CD4-positive, alpha-beta T cell treated with Interleukin-6 for 4 hours (primary cell): ENCODE data around the gene CHRNG.

ENCODE experiments used
- DNase-seq: peaks from one replicate; pipeline ENCODE4 v3.0.0-alpha.2; 2020; ENCODE audit warnings: mixed read lengths

CHRNG gene

DNA sequence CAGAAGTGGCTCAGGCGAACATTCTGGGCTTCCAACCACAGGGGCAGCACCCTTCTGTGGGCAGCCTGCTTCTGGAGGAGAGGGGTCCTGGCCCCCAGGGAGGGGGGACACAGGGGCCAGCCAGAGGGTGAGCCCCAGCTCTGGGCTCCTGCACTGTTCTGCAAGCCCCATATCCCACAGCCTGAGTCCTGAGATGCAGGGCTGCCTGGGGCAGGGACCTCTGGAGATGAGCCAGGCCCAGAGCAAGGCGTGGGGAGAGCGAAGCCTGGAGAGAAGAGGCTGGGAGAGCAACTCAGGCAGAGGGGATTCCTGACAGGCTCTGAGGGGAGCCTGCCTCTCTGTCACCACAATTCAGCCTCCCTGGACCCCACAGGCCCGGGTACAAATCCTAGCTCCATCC is 32.8 kb upstream of the CHRNG start:
- no peak for DNase-seq

DNA sequence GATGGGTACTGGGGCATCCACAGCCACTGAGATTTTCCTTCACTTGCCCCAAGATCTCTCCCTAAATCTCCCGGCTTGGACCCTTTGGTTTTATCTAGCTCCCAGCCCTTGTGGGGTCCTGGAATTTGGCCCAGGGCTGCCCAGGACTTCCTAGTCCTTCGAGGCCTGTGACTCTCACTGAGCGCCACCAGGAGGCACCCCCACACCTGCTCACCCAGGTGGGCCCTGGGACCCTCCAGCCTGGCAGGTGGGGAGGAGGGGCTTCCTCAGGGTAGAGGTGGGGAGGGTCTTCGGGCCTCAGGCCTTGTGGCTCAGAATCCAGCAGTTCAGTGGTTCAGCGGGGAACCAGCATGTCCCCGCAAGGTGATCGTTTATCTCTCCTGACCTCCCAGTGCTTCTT is 31.2 kb upstream of the CHRNG start:
- no peak for DNase-seq

- DNase-seq = no peak
These were observed 28.1 kb upstream of the CHRNG start for GRCh38 chr2:232511336-232511890.

DNA sequence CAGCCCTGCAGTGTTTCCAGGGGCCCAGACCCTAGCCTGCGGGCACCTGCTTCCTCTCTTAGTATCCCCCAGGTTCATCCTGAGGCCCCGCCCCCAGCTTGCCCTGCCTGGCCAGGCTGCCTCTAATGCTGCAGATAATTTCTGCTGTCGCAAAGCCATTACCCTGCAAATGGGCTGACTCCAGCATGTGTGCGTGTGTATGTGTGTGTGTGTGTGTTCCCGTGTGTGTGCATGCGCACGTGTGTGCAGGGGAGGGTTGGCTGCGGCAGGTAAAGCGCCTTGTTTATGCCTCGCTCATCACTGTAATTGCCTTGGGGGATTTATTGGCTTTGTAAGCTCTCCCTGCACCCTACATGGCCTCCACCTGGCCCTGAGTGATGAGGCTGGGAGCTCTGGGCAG is 26.9 kb upstream of the CHRNG start:
- DNase-seq = no peak

DNA sequence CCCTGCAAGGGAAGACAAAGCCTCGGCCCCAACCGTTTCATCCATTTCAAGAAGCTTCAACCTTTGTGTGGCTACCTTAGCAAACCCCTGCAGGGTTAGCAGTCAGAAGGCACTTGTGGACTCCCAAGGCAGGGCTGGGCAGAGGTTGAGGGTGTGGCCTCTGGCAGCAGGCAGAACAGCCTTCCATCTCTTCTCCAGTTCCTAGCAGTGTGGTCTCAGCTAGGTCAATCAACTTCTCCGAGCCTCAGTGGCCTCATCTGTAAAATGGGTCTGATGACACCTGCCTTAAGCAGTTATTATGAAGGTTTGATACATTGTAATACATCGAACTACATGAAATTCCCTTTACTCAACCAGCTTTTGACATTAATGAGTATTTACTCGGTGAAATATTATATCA is 26.1 kb upstream of the CHRNG start:
- DNase-seq = no peak

- DNase-seq = no peak
These were observed 23.9 kb upstream of the CHRNG start for GRCh38 chr2:232515639-232516038.

DNA sequence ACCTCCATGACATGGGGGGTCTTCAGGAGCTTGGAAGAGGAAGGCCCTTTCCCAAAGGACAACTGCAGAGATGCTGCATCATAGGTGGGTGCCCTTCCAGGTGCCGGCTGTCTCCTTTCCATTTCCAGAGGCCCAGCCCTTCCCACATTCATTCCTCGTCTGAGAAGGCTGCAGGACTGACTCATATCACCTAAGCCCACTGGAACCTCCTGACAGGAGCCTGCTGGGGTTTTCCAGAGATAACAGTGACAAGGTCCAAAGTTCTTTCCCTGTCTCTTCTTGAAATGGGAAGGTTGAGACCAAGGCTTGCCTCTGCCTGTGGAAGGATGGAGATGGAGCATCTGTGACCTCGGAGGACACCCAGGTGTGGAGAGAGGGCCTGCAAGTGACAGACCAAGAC is 22.9 kb upstream of the CHRNG start:
- no peak for DNase-seq

DNA sequence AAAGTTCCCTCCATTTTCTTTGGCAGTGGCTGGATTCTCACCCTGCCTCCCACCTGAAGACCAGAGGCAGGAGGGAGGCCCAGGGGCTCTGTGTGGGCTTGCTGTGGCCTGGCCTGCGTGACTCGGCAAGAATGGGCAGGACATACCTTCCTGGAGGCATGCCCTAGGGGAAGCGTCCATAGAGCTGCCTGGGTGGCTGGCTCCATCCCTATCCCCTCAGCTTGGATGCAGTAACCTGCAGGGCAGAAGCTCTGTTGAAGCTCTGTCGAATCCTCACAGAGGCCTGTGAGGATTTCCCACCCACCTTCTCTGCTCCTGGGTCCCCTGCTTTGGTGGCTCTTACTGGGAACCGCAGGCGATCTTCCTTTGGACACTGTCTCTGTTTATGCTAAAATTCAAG is 20.6 kb upstream of the CHRNG start:
- DNase-seq = no peak

DNA sequence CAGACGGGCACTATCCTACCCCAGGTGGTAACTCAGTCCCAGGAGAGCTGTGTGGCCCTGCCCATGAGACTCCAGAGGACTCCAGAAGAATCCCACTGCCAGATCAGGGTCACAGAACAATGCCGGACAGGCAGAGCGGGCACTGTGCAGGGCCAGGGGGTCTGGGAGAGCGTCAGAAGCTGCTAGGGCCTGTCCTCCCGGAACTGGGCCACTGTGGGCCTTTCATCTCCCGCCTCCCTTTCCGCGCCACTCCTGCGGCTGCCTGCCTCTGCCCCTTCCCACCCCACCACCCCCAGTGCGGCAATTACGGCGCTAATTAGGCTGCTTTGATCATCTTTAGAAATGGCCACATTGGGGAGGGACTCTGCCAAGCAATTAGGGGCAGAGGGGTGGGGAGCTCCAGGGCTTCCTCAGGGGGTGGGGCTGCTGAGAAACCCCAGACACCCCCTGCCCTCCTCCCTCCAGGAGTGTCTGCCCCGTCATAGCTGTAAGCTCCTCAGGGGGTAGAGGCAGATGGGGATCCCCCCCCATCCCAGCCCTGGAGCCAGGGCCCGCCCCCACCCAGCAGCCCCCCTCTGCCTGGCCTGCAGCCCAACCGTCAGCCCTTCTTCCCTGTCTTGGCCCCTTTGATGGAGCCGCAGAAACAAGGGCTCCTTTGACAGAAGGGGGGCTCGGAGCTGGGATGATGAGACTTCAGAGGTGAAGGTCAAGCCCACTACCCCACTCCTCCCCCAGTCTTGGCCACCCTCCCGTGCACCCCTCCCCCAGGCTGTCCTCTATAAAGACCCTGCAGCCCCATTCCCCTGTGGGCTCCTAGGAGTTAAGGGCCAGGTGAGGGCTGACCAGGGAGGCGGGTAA is 19.7 kb upstream of the CHRNG start, which contains the start of gene PRSS56:
Gene PRSS56 (plus strand): TSS at position 808 of the 858 bp plus-strand sequence. CDS start 211 bp downstream, outside the sequence.
- no peak for DNase-seq

DNA sequence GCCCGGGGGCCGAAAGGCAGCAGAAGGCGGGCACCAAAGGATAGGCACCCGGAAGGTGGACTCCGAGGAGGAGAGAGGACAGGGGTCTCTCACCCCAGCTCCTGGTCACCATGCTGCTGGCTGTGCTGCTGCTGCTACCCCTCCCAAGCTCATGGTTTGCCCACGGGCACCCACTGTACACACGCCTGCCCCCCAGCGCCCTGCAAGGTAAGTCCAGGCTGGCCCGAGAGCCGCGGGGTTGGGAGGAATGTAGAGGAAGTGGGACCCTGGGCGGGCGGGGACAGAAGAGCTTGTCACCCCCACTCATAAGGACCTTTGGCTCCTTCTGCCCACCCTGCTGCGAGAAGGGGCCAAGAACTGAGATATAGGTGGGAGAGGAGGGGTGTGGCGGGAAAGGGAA is 19.0 kb upstream of the CHRNG start:
- no peak for DNase-seq

GRCh38 chr2:232521098-232521497 is 18.4 kb upstream of the CHRNG start:
- DNase-seq = no peak

- peak; percentile 78 for DNase-seq
These were observed 17.4 kb upstream of the CHRNG start for GRCh38 chr2:232521959-232522622.

GRCh38 chr2:232522623-232523401 is 16.7 kb upstream of the CHRNG start:
- no peak for DNase-seq

DNA sequence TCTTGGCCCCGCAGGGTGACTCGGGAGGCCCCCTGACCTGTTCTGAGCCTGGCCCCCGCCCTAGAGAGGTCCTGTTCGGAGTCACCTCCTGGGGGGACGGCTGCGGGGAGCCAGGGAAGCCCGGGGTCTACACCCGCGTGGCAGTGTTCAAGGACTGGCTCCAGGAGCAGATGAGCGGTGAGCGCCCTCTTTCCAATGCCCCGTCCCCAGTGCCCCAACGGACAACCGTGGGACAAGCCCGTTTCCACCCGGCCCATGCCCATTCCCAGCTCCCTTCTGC is 16.1 kb upstream of the CHRNG start:
- DNase-seq = no peak

GRCh38 chr2:232523682-232524597 is 15.6 kb upstream of the CHRNG start:
- DNase-seq = peak; percentile 34

GRCh38 chr2:232524771-232525170 is 14.7 kb upstream of the CHRNG start:
- DNase-seq = no peak

DNA sequence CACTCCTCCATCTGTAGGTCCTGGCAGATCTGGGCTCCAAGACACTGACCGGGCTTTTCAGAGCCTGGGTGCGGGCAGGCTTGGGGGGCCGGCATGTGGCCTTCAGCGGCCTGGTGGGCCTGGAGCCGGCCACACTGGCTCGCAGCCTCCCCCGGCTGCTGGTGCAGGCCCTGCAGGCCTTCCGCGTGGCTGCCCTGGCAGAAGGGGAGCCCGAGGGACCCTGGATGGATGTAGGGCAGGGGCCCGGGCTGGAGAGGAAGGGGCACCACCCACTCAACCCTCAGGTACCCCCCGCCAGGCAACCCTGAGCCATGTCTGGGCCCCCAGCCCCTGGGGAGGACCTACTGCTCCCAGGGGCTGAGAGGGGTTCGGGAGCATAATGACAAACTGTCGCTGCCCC is 14.3 kb upstream of the CHRNG start:
- DNase-seq = no peak

GRCh38 chr2:232525791-232526371 is 13.6 kb upstream of the CHRNG start, which contains the start of gene CHRND:
Gene CHRND, plus strand, starts transcription at chr2:232526160. Its CDS starts 56 bp downstream, at chr2:232526216.
- DNase-seq = no peak

- DNase-seq = no peak
These were observed 13.0 kb upstream of the CHRNG start for GRCh38 chr2:232526372-232526941.

DNA sequence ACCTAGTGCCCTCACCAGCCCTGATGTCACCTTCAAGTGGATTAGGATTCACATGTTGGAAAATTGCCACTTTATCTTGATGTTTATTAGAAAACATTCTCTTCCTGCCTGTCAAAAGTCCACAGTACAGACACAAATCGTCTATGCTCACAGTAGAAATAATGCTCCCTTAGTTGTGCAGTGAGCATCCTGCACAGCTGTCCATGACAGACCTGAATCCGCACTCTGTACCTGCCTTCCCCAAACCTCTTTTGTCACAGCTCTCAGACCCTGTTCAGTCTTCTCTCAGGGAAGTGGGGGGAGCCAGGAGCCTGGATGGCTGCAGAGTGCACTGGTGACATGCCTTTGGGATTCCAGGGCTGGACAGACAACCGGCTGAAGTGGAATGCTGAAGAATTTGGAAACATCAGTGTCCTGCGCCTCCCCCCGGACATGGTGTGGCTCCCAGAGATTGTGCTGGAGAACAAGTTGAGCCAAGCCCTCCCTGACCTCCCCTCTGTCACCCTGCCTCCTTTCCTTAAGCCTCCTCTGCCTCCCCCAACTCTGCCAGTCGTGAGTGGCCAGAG is 11.5 kb upstream of the CHRNG start:
- no peak for DNase-seq
